ENCODE measurements around the gene ACIN1. TPM values are rescaled to one million over a fixed set of nuclear protein-coding genes. Genes with fewer than 3 reads are reported as not detected.

ACIN1 gene
- total RNA-seq, 4 donors from 2014 or later: 78.7 to 217 (median 103) TPM

DNA sequence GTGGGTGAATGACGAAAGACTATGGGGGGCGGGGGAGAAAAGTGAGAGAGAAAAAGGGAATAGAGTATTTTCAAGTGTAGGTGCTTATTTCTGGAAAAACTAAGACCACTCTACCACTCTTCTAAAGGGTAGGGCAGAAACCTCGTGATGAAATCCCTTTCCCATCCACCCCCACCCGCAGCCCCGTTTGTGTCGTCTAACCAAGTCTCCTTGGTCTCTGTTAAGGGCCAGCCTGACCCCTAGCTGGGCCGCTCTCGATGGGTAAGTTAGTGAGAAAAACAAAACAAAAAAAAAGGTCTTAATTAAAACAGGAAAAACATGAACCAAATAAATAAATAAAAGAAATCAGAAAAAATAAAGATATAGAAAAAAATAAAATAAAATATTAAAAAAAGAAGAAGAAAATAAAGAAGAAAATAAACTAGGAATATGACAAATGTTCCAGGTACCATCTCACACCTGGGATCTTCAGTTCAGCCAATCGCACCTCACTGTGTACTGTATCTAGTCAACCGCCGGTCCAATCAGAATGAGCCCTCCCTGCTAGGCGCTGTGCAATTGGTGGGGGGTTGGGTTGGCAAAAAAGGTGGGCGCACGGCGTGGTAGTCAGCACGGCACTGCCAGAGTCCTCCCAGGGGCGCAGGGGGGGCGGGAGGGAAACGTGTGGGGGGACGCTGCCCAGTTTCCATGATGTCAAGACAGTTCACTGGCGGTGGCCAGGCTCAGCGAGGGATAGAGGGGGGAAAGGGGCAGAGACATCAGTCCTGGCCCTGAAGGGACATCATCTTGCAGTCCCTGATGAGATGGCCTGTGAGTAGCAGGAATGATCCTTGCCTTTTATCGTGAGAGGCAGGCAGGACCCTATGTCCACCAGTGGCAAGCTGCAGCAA lies 27.8 kb downstream of the ACIN1 start:
- H3K4me3 ChIP-seq: no peak overlapping the region
- WGBS: 86% methylated on average over 23 of the region's 23 CpGs
- no peak overlapping the region for H3K27ac ChIP-seq
- TF ChIP-seq, protein P1, sequence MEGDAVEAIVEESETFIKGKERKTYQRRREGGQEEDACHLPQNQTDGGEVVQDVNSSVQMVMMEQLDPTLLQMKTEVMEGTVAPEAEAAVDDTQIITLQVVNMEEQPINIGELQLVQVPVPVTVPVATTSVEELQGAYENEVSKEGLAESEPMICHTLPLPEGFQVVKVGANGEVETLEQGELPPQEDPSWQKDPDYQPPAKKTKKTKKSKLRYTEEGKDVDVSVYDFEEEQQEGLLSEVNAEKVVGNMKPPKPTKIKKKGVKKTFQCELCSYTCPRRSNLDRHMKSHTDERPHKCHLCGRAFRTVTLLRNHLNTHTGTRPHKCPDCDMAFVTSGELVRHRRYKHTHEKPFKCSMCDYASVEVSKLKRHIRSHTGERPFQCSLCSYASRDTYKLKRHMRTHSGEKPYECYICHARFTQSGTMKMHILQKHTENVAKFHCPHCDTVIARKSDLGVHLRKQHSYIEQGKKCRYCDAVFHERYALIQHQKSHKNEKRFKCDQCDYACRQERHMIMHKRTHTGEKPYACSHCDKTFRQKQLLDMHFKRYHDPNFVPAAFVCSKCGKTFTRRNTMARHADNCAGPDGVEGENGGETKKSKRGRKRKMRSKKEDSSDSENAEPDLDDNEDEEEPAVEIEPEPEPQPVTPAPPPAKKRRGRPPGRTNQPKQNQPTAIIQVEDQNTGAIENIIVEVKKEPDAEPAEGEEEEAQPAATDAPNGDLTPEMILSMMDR (IDR thresholded peaks at IDR 0.05): no peak
- no peak for TF ChIP-seq POLR2A (IDR thresholded peaks at IDR 0.05)
- no peak for TF ChIP-seq EP300 (IDR thresholded peaks at IDR 0.05)
- no peak for TF ChIP-seq POLR2AphosphoS5 (IDR thresholded peaks at IDR 0.05)
- H3K27me3 ChIP-seq: no peaks in the 10 kb centered on the region
- H3K36me3 ChIP-seq: peaks cover 64% of the 10 kb centered on the region
- H3K4me1 ChIP-seq: peaks cover 50% of the 10 kb centered on the region
- H3K9me3 ChIP-seq: no peaks in the 10 kb centered on the region
- DNase-seq (ENCODE audit: low spot score in 2 of 2): peak in 1 of 2 donors; percentile 67

DNA sequence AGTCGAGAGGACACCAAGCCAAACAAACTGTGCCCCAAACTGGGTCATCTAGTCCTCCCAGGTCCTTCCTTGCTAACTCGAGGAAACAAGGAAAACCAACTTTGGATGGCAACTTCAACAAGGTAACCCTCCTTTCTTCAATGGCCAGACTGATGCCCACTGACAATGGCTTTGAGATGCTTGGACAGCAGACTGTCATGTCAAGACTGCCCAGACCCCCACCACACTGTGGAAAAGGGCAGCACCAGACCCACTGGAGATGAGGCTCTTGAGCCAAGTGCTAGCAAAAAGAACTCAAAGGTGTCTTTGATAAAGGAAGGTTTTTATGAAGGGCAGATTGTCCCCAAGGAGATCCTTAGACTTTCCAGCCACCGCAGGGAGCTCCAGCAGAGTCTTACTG lies 28.6 kb downstream of the ACIN1 start:
- TF ChIP-seq POLR2AphosphoS5 (IDR thresholded peaks at IDR 0.05): no peak
- TF ChIP-seq POLR2A (IDR thresholded peaks at IDR 0.05): no peak
- TF ChIP-seq, protein P1 (IDR thresholded peaks at IDR 0.05): no peak
- TF ChIP-seq EP300 (IDR thresholded peaks at IDR 0.05): no peak
- DNase-seq (ENCODE audit: low spot score in 2 of 2): no peak
- H3K4me1 ChIP-seq: peaks cover 44% of the 10 kb centered on the region
- no peaks in the 10 kb centered on the region for H3K9me3 ChIP-seq
- H3K4me3 ChIP-seq: no peak overlapping the region
- no peak overlapping the region for H3K27ac ChIP-seq
- no peaks in the 10 kb centered on the region for H3K27me3 ChIP-seq
- peaks cover 71% of the 10 kb centered on the region for H3K36me3 ChIP-seq
- 88% methylated on average over 3 of the region's 3 CpGs for WGBS

DNA sequence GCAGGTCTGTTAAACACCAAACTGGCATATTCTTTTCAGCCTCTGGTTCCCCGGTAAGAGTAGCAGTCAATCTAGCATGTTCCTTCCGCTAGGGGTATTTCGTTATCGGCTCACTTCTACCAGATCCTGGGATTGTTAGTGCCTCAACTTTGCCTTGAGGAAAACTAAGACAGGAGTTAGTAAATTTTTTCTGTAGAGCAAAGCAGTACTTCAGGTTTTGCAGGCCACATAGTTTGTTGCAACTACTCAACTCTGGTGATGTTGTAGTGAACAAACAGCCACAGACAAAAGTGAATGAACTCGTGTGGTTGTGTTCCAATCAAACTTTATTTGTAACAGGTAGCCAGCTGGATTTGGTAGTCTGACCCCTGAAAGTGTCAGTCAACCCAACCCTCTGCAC lies 31.3 kb downstream of the ACIN1 start:
- TF ChIP-seq, protein P1 (IDR thresholded peaks at IDR 0.05): no peak
- no peak for TF ChIP-seq POLR2AphosphoS5 (IDR thresholded peaks at IDR 0.05)
- no peak for TF ChIP-seq EP300 (IDR thresholded peaks at IDR 0.05)
- TF ChIP-seq POLR2A (IDR thresholded peaks at IDR 0.05): no peak
- Histone ChIP-seq H3K9me3 (no peaks in the 10 kb centered on the region), H3K4me3 (no peak overlapping the region), H3K27ac (no peak overlapping the region), H3K27me3 (no peaks in the 10 kb centered on the region), H3K36me3 (peaks cover 93% of the 10 kb centered on the region), H3K4me1 (peaks cover 18% of the 10 kb centered on the region)
- WGBS: 71% methylated on average over 5 of the region's 5 CpGs
- no peak for DNase-seq (ENCODE audit: low spot score in 2 of 2)

DNA sequence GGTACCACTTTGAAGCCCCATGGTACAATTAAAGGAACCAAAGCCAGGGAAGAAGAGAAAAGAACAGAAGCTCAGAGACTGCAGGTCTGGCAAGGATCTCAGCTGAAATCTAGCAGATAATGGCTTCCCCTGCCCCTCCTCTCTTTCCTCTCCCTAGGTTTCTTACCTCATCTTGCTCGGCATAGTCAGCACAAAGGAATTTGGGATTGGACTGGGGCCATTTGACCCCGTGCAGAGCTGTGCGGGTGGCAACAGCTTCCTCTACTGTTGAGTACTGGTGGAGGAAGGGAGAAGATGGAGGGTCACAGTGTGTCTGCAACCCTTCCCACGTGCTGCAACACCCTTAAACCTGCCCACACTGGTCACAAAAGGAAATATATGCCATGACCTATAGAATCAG lies 32.9 kb downstream of the ACIN1 start:
- WGBS: 36% methylated on average over 4 of the region's 4 CpGs
- Histone ChIP-seq H3K27ac (no peak overlapping the region), H3K4me1 (peaks cover 14% of the 10 kb centered on the region), H3K36me3 (peaks cover 77% of the 10 kb centered on the region), H3K9me3 (no peaks in the 10 kb centered on the region), H3K27me3 (no peaks in the 10 kb centered on the region), H3K4me3 (no peak overlapping the region)
- peak in 1 of 2 donors; percentile 71 for DNase-seq (ENCODE audit: low spot score in 2 of 2)
- TF ChIP-seq, protein P1 (IDR thresholded peaks at IDR 0.05): no peak
- TF ChIP-seq EP300 (IDR thresholded peaks at IDR 0.05): no peak

DNA sequence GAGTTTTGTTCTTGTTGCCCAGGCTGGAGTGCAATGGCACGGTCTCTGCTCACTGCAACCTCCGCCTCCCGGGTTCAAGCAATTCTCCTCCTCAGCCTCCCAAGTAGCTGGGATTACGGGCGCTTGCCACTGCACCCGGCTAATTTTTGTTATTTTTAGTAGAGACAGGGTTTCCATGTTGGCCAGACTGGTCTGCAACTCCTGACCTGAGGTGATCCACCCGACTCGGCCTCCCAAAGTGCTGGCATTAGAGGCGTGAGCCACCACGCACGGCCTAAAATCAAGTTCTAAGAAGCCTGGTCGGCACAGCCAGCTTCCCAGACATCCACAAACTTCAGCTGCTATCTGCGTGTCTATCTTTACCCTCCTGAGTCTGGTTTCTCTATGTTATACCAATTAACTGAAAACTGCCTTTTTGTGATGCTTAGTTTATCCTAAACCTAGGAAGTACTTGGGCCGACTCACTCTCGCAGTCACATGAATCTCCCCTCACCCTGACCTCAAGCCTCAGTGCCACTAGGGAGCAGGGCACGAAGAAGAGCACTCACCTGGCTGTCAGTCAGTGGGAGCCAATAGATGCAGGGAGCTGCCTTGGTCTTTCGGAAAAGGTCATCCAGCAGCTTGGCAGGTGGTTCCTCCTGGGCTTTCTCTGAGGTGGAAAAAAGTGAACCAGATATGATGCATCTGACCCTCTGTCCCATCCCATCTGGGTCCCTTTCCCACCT lies 34.2 kb downstream of the ACIN1 start:
- Histone ChIP-seq H3K4me1 (peaks cover 27% of the 10 kb centered on the region), H3K9me3 (no peaks in the 10 kb centered on the region), H3K4me3 (no peak overlapping the region), H3K27me3 (no peaks in the 10 kb centered on the region), H3K36me3 (peaks cover 65% of the 10 kb centered on the region), H3K27ac (no peak overlapping the region)
- DNase-seq (ENCODE audit: low spot score in 2 of 2): peak in 1 of 2 donors; percentile 43
- TF ChIP-seq POLR2AphosphoS5 (IDR thresholded peaks at IDR 0.05) (no peak), EP300 (IDR thresholded peaks at IDR 0.05) (no peak), POLR2A (IDR thresholded peaks at IDR 0.05) (no peak)
- TF ChIP-seq, protein P1 (IDR thresholded peaks at IDR 0.05): no peak
- 96% methylated on average over 17 of the region's 17 CpGs for WGBS
